RPMI7951 (cell line): Measurements from ENCODE around the gene ATP5MG. TPM values are rescaled to one million over a fixed set of nuclear protein-coding genes. Genes with fewer than 3 reads are reported as not detected.

Source experiments
- DNase-seq: peaks from one replicate; pipeline ENCODE4 v3.0.0-alpha.2; 2012; ENCODE audit warnings: low read depth
- total RNA-seq: library from RNA; depleted of rRNA; stranded (reverse); fragments of >200 nt; shearing (Covaris generic); gene quantifications from 2 replicates; pipeline ENCODE4 v1.2.3, GENCODE V29; 2014; rRNA removed

ATP5MG gene
- total RNA-seq, 1 experiment from 2014 or later: 126 TPM

- DNase-seq: no peak
Measured at GRCh38 chr11:118441770-118442275, 40.4 kb downstream of the ATP5MG start.

- no peak for DNase-seq
Measured at GRCh38 chr11:118442301-118442700, 40.9 kb downstream of the ATP5MG start.

GRCh38 chr11:118442908-118443589 lies 41.6 kb downstream of the ATP5MG start:
- no peak for DNase-seq

GRCh38 chr11:118443590-118444218 lies 42.3 kb downstream of the ATP5MG start:
- no peak for DNase-seq

GRCh38 chr11:118447423-118447822 lies 46.0 kb downstream of the ATP5MG start:
- no peak for DNase-seq

- no peak for DNase-seq
Measured at GRCh38 chr11:118448294-118448693, 46.9 kb downstream of the ATP5MG start.

GRCh38 chr11:118449316-118449918 lies 48.0 kb downstream of the ATP5MG start:
- DNase-seq: no peak

GRCh38 chr11:118450451-118450850 lies 49.0 kb downstream of the ATP5MG start:
- no peak for DNase-seq

Other genes with a start within 250 kb of the ATP5MG start
- 0.10 TPM in 1 of 2 replicates, not detected in the other for gene SCN4B, start 248.8 kb upstream of the ATP5MG start, total RNA-seq
- not detected in 2 replicates for gene SCN2B, start 225.0 kb upstream of the ATP5MG start, total RNA-seq
- not detected in 2 replicates for gene JAML, start 176.6 kb upstream of the ATP5MG start, total RNA-seq
- gene MPZL3, start 149.2 kb upstream of the ATP5MG start, total RNA-seq: 0.68 and 0.72 TPM in 2 replicates
- 0.72 TPM in 1 of 2 replicates, not detected in the other for gene MPZL2, start 137.3 kb upstream of the ATP5MG start, total RNA-seq
- gene CD3E, start 96.9 kb upstream of the ATP5MG start, total RNA-seq: not detected in 2 replicates
- not detected in 2 replicates for gene CD3D, start 58.9 kb upstream of the ATP5MG start, total RNA-seq
- not detected in 2 replicates for gene CD3G, start 57.3 kb upstream of the ATP5MG start, total RNA-seq
- gene UBE4A, start 42.0 kb upstream of the ATP5MG start, total RNA-seq: 48.6 and 60.2 TPM in 2 replicates
- 18.0 and 21.9 TPM in 2 replicates for gene KMT2A, start 34.9 kb downstream of the ATP5MG start, total RNA-seq
- gene TTC36, start 125.9 kb downstream of the ATP5MG start, total RNA-seq: not detected in 2 replicates
- 0.84 and 4.2 TPM in 2 replicates for gene TMEM25, start 129.6 kb downstream of the ATP5MG start, total RNA-seq
- gene IFT46, start 164.3 kb downstream of the ATP5MG start, total RNA-seq: 55.3 and 57.9 TPM in 2 replicates
- gene ARCN1, start 170.8 kb downstream of the ATP5MG start, total RNA-seq: 160 and 198 TPM in 2 replicates
- gene PHLDB1, start 206.0 kb downstream of the ATP5MG start, total RNA-seq: 45.1 and 50.9 TPM in 2 replicates